ENCODE measurements around the gene POC1A. TPM values are rescaled to one million over a fixed set of nuclear protein-coding genes. Genes with fewer than 3 reads are reported as not detected.

POC1A gene
- polyA plus RNA-seq, 1 donor from 2014 or later = 1.3 TPM

DNA sequence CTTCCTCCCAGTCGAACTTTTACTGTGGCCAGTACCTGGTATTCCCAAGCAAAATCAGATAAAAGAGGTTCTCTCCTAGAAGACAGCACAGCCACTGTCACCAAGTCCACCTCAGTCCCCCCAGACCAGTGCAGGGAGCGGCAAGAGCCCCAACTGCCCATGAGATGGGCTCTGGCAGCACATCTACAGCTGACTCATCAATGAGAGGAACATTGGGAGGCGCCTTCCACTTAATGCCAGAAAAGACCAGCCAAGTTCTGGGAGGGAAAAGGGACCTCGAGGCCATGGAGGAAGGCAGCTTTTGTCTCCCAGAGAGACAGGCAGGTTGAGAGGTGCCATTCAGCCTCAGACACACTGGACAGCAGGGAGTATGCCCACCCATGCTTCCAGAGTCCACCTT lies 28.2 kb downstream of the POC1A start:
- TF ChIP-seq, protein P1, sequence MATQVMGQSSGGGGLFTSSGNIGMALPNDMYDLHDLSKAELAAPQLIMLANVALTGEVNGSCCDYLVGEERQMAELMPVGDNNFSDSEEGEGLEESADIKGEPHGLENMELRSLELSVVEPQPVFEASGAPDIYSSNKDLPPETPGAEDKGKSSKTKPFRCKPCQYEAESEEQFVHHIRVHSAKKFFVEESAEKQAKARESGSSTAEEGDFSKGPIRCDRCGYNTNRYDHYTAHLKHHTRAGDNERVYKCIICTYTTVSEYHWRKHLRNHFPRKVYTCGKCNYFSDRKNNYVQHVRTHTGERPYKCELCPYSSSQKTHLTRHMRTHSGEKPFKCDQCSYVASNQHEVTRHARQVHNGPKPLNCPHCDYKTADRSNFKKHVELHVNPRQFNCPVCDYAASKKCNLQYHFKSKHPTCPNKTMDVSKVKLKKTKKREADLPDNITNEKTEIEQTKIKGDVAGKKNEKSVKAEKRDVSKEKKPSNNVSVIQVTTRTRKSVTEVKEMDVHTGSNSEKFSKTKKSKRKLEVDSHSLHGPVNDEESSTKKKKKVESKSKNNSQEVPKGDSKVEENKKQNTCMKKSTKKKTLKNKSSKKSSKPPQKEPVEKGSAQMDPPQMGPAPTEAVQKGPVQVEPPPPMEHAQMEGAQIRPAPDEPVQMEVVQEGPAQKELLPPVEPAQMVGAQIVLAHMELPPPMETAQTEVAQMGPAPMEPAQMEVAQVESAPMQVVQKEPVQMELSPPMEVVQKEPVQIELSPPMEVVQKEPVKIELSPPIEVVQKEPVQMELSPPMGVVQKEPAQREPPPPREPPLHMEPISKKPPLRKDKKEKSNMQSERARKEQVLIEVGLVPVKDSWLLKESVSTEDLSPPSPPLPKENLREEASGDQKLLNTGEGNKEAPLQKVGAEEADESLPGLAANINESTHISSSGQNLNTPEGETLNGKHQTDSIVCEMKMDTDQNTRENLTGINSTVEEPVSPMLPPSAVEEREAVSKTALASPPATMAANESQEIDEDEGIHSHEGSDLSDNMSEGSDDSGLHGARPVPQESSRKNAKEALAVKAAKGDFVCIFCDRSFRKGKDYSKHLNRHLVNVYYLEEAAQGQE (IDR thresholded peaks at IDR 0.05; ENCODE audit: borderline replicate concordance) = no peak
- TF ChIP-seq SMC3 (conservative IDR thresholded peaks at IDR 0.05; ENCODE audit: poor library complexity) (no peak), RAD21 (conservative IDR thresholded peaks at IDR 0.05) (no peak), MXI1 (conservative IDR thresholded peaks at IDR 0.05; ENCODE audit: poor library complexity, severe bottlenecking) (no peak), TAF1 (IDR thresholded peaks at IDR 0.05; ENCODE audit: low read depth) (no peak), POLR2AphosphoS5 (IDR thresholded peaks at IDR 0.05) (no peak), EP300 (conservative IDR thresholded peaks at IDR 0.05; ENCODE audit: poor library complexity, severe bottlenecking) (no peak), EZH2 (IDR thresholded peaks at IDR 0.05; ENCODE audit: borderline replicate concordance, insufficient read depth, low read length, poor library complexity, severe bottlenecking) (no peak)
- TF ChIP-seq, protein P2, sequence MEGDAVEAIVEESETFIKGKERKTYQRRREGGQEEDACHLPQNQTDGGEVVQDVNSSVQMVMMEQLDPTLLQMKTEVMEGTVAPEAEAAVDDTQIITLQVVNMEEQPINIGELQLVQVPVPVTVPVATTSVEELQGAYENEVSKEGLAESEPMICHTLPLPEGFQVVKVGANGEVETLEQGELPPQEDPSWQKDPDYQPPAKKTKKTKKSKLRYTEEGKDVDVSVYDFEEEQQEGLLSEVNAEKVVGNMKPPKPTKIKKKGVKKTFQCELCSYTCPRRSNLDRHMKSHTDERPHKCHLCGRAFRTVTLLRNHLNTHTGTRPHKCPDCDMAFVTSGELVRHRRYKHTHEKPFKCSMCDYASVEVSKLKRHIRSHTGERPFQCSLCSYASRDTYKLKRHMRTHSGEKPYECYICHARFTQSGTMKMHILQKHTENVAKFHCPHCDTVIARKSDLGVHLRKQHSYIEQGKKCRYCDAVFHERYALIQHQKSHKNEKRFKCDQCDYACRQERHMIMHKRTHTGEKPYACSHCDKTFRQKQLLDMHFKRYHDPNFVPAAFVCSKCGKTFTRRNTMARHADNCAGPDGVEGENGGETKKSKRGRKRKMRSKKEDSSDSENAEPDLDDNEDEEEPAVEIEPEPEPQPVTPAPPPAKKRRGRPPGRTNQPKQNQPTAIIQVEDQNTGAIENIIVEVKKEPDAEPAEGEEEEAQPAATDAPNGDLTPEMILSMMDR (IDR thresholded peaks at IDR 0.05; ENCODE audit: poor library complexity, severe bottlenecking) = no peak
- H3K9ac ChIP-seq (ENCODE audit: low read length) = no peak overlapping the region
- no peak overlapping the region for H2AFZ ChIP-seq (ENCODE audit: low read depth, low read length)
- H3K4me2 ChIP-seq (ENCODE audit: low read length) = no peak overlapping the region
- H3K9me3 ChIP-seq (ENCODE audit: low read length) = no peaks in the 10 kb centered on the region
- H3K79me2 ChIP-seq (replicated peaks; ENCODE audit: insufficient read depth, low read length) = no peaks in the 10 kb centered on the region
- H3K36me3 ChIP-seq (ENCODE audit: insufficient read depth, low read length) = no peaks in the 10 kb centered on the region
- H3K9me2 ChIP-seq (ENCODE audit: insufficient read depth, low read length) = no peaks in the 10 kb centered on the region
- no peak overlapping the region for H3K27ac ChIP-seq (ENCODE audit: low read length)
- H3K27me3 ChIP-seq (ENCODE audit: insufficient read depth, low read depth, low read length) = no peaks in the 10 kb centered on the region
- H4K20me1 ChIP-seq (ENCODE audit: insufficient read depth) = no peaks in the 10 kb centered on the region
- H3F3A ChIP-seq (ENCODE audit: insufficient read depth, low read length, poor library complexity, severe bottlenecking) = no peaks in the 10 kb centered on the region
- no peak overlapping the region for H3K4me3 ChIP-seq (ENCODE audit: low read length)

DNA sequence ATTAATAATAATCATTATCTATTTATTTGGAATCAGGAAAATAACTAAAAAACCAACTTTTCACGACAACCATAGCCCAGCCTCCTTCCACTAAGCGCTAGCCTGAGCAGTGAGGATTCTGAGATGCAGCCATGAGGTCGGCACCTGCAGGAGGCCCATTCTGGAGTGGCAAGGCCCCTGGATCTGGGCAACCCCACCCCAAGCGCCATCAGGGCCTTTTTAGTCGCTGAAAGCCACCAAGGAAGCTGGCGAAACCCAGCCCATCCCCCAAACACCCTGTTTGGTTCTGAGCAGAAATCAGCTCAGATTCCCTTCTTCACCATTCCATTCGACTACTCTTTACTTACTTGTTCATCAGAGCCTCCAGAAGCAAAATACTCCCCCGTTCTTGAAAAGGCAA lies 29.5 kb downstream of the POC1A start:
- Histone ChIP-seq H3K9me2 (ENCODE audit: insufficient read depth, low read length) (no peaks in the 10 kb centered on the region), H3K27me3 (ENCODE audit: insufficient read depth, low read depth, low read length) (no peaks in the 10 kb centered on the region), H3K9ac (ENCODE audit: low read length) (no peak overlapping the region), H3K4me2 (ENCODE audit: low read length) (no peak overlapping the region), H3K79me2 (replicated peaks; ENCODE audit: insufficient read depth, low read length) (no peaks in the 10 kb centered on the region), H2AFZ (ENCODE audit: low read depth, low read length) (no peak overlapping the region), H3F3A (ENCODE audit: insufficient read depth, low read length, poor library complexity, severe bottlenecking) (no peaks in the 10 kb centered on the region), H4K20me1 (ENCODE audit: insufficient read depth) (no peaks in the 10 kb centered on the region), H3K9me3 (ENCODE audit: low read length) (no peaks in the 10 kb centered on the region), H3K27ac (ENCODE audit: low read length) (no peak overlapping the region), H3K36me3 (ENCODE audit: insufficient read depth, low read length) (no peaks in the 10 kb centered on the region), H3K4me3 (ENCODE audit: low read length) (no peak overlapping the region)
- no peak for TF ChIP-seq POLR2AphosphoS5 (IDR thresholded peaks at IDR 0.05)
- no peak for TF ChIP-seq EP300 (conservative IDR thresholded peaks at IDR 0.05; ENCODE audit: poor library complexity, severe bottlenecking)
- TF ChIP-seq SMC3 (conservative IDR thresholded peaks at IDR 0.05; ENCODE audit: poor library complexity) = no peak
- TF ChIP-seq, protein P1 (IDR thresholded peaks at IDR 0.05; ENCODE audit: borderline replicate concordance) = no peak
- TF ChIP-seq, protein P2 (IDR thresholded peaks at IDR 0.05; ENCODE audit: poor library complexity, severe bottlenecking) = no peak
- TF ChIP-seq MXI1 (conservative IDR thresholded peaks at IDR 0.05; ENCODE audit: poor library complexity, severe bottlenecking) = no peak
- no peak for TF ChIP-seq RAD21 (conservative IDR thresholded peaks at IDR 0.05)
- no peak for TF ChIP-seq TAF1 (IDR thresholded peaks at IDR 0.05; ENCODE audit: low read depth)
- no peak for TF ChIP-seq EZH2 (IDR thresholded peaks at IDR 0.05; ENCODE audit: borderline replicate concordance, insufficient read depth, low read length, poor library complexity, severe bottlenecking)

Measured in neural cell (in vitro differentiated cells).